HG03060 (cell line): ENCODE data around the gene H6PD.

Experiments used
- ATAC-seq: cut with Tn5 transposase; IDR thresholded peaks from one replicate; pipeline ENCODE4 v1.9.1; 2021; ENCODE audit warnings: low read depth, moderate number of reproducible peaks; ENCODE audit not compliant: unreplicated experiment

H6PD gene

GRCh38 chr1:9253453-9254105 lies 19.0 kb downstream of the H6PD start:
- ATAC-seq: no peak

- no peak for ATAC-seq
Measured at GRCh38 chr1:9256332-9256731, 21.8 kb downstream of the H6PD start.

- no peak for ATAC-seq
Measured at GRCh38 chr1:9257851-9258250, 23.3 kb downstream of the H6PD start.

GRCh38 chr1:9258629-9259028 lies 24.1 kb downstream of the H6PD start:
- ATAC-seq: no peak

- no peak for ATAC-seq
Measured at GRCh38 chr1:9260059-9260766, 25.6 kb downstream of the H6PD start.

GRCh38 chr1:9261496-9261895 lies 26.9 kb downstream of the H6PD start:
- ATAC-seq: no peak

- ATAC-seq: no peak
Measured at GRCh38 chr1:9262096-9262986, 27.8 kb downstream of the H6PD start.

GRCh38 chr1:9263276-9263855 lies 28.8 kb downstream of the H6PD start:
- no peak for ATAC-seq

- no peak for ATAC-seq
Measured at GRCh38 chr1:9263984-9264872, 29.7 kb downstream of the H6PD start.

GRCh38 chr1:9265037-9265436 lies 30.5 kb downstream of the H6PD start:
- ATAC-seq: no peak

- ATAC-seq: no peak
Measured at GRCh38 chr1:9265968-9266367, 31.4 kb downstream of the H6PD start.

GRCh38 chr1:9267352-9267686 lies 32.7 kb downstream of the H6PD start:
- no peak for ATAC-seq

- ATAC-seq: no peak
Measured at GRCh38 chr1:9267827-9268581, 33.4 kb downstream of the H6PD start.

GRCh38 chr1:9269078-9269501 lies 34.5 kb downstream of the H6PD start:
- ATAC-seq: no peak

GRCh38 chr1:9269721-9270120 lies 35.1 kb downstream of the H6PD start:
- no peak for ATAC-seq

GRCh38 chr1:9270290-9270883 lies 35.8 kb downstream of the H6PD start:
- no peak for ATAC-seq

GRCh38 chr1:9271283-9271682 lies 36.7 kb downstream of the H6PD start:
- ATAC-seq: no peak

- no peak for ATAC-seq
Measured at GRCh38 chr1:9271861-9272595, 37.5 kb downstream of the H6PD start.
